GM19025 (cell line): ENCODE measurements around the gene ABCC6.
"Not testable (repeated sequence)": the region's sequence is repeated elsewhere in the genome, so short reads cannot be mapped to it uniquely, and the experiment has no call there.

Experiments
- ATAC-seq: cut with Tn5 transposase; IDR thresholded peaks from one replicate; pipeline ENCODE4 v1.9.1; 2021; ENCODE audit warnings: mild to moderate bottlenecking, low read depth, moderate library complexity; ENCODE audit not compliant: unreplicated experiment

Gene ABCC6

GRCh38 chr16:16222850-16223661 lies at the start of gene ABCC6:
Gene ABCC6 (minus strand): TSS chr16:16223494. CDS start chr16:16223434, 60 bp downstream.
- ATAC-seq = not testable (repeated sequence)

GRCh38 chr16:16272573-16273221 lies 49.4 kb upstream of the ABCC6 start:
- ATAC-seq = not testable (repeated sequence)

- not testable (repeated sequence) for ATAC-seq
These were observed 48.4 kb upstream of the ABCC6 start for GRCh38 chr16:16271658-16272057.

GRCh38 chr16:16268185-16268808 lies 45.0 kb upstream of the ABCC6 start:
- not testable (repeated sequence) for ATAC-seq

DNA sequence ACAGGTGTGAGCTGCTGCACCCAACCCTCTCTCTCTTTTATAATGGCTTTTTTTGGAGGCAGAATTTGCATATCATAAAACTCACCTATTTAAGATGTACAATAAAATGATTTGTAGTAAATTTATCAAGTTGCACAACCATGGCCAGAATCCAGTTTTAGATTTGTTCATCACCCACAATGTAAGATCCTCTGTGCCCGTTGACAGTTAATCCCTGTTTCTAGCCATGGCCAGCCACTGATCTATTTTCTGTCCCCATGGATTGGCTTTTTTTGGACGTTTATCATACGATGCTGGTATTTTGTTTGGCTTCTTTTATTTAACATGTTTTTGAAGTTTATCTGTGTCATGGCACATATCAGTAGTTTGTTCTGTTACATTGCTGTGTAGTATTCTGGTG lies 44.4 kb upstream of the ABCC6 start:
- ATAC-seq = not testable (repeated sequence)

GRCh38 chr16:16265044-16265443 lies 41.8 kb upstream of the ABCC6 start:
- not testable (repeated sequence) for ATAC-seq

DNA sequence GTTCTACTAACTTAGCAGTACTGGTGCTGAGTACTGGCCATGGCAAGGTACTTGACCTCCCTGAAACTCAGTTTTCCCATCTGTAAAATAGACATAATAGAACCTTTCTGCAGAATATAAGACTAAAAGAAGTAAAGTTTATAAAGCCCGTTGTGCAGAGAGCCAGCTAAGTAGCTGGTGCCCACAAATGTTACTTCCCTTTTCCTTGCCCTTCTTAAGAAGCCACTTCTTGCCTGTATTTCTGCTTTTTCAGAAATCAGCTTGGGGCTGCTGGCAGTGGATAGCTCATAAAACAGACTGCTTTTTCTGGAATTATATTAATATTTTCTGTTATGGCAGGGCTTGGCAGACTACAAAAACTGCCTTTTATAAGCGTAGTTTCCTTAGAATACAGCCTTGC lies 40.7 kb upstream of the ABCC6 start:
- not testable (repeated sequence) for ATAC-seq

DNA sequence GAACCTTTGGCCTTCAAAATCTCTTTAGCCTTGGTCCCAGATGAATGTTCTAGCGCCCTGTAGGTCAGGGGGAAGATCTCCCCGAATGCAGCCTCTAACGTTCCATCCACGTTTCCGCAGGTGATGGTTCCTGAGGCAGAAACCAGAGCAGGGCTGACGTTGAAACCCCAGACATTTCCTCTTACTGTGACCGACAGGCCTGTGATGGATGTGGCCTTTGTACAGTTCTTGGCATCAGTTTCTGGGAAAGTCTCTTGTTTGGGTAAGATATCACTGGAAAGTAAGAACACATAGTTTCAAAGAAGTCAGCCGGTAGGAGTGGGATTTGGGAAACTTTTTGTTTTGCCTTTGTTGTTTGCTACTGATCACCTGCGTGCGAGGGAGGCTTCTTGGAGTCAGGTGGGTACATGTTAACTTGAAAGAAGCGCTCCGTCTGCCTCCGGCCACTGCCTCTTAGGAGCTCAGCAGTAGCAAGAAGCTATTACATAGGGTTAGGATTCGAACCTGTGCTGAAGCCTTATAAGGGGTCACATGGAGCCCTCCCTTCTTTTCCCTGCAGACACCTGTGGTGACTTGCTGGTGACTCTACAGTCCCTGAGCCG lies 39.8 kb upstream of the ABCC6 start:
- ATAC-seq = not testable (repeated sequence)

DNA sequence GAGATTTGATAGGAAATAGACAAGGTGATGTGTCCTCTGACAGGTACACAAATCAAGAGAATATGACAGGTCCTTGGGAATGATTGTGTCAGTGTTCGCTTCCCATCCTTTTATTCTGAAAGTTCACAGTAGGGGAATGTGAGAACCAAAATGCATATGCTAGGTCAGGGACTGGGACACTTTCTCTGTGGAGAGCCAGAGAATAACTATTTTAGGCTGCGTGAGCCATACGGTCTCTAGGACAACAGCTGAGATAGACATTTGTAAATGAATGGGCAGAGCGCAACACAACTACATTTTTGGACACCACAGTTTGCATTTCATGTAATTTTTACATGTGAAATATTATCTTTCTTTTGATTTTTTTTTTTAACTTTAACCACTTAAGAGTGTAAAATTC lies 36.7 kb upstream of the ABCC6 start:
- ATAC-seq = not testable (repeated sequence)

- ATAC-seq = not testable (repeated sequence)
These were observed 35.5 kb upstream of the ABCC6 start for GRCh38 chr16:16258822-16259221.

DNA sequence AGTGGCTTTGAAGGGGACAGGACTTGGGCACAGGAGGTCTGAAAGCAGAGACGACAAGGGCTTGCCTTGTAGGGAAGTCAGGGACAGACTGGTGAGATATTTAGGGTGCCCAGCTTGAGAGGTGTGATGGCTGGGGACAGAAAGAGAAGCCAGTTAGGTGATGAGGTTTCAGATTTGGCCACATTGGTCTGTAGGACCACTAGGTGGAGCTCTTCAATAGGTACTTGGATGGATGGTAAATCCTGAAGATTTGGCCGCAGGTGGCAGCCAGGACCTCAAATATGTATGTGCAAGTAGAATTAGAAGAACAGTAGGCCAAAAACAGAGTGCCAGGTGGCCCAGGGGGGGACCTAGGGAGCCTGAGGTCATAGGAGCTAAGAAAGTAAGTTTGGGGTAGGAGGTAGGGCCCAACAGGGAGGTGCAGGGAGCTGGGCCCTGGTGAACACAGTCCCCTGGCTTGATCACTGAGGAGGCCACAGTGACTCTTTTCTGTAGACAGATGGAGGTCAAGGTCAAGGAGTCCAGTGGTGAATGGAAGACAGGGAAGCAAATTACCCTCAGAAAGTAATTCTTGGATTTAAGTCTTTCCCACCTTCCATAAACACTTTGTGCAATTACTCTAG lies 34.1 kb upstream of the ABCC6 start:
- not testable (repeated sequence) for ATAC-seq

GRCh38 chr16:16252377-16252776 lies 29.1 kb upstream of the ABCC6 start:
- ATAC-seq = not testable (repeated sequence)

DNA sequence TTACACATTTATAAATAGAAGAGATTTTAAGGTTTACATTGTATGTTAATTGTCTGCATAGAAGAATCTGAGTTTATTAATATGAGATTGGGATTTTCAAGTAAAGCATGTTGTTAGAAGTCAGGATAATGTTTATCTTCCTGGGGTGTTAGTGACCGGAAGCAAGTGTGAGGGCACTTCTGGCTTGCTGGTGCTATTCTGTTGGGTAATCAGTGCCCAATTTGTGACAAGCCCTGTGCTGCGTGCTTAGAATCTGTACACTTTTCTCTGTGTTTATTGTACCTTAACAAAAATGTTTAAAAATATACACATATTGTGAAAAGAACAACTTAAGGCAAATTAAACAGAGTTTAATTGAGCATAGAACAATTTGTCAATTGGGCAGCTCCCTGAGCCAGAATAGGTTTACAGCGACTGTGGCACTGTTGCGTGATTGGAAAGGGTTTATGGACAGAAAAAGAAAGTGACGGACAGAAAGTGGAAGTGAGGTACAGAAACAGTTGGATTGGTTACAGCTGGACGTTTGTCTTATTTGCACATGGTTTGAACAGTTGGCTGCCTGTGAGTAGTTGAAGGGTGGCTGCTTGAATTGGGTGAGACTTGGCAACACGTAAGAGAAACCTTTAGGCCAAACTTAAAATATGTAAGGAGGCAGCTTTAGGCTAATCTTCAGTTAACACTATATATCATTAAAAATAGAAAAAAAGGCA lies 26.5 kb upstream of the ABCC6 start:
- not testable (repeated sequence) for ATAC-seq

DNA sequence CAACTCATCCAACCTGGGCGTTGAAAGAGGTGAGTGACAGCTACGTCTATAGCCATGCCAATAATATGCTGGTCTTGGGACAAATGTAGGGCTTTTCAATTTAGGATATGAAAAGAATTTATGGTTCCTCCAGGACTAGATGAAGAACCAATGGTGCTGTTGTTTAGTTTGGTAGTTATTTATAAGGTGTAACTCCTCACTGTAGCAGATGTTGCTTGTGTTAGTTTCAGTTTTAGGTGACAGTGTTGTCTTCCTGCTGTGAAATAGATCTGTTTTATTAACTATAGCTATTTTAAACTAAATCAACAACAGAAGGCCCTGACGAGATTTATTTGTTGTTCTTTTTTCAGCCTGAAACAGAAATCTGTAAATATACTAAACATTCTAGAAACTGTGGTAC lies 24.1 kb upstream of the ABCC6 start:
- ATAC-seq = not testable (repeated sequence)

GRCh38 chr16:16246578-16247262 lies 23.4 kb upstream of the ABCC6 start:
- not testable (repeated sequence) for ATAC-seq

- not testable (repeated sequence) for ATAC-seq
These were observed 20.6 kb upstream of the ABCC6 start for GRCh38 chr16:16243886-16244285.

- ATAC-seq = not testable (repeated sequence)
These were observed 17.4 kb upstream of the ABCC6 start for GRCh38 chr16:16240667-16241066.

- not testable (repeated sequence) for ATAC-seq
These were observed 14.4 kb upstream of the ABCC6 start for GRCh38 chr16:16237738-16238137.

- ATAC-seq = not testable (repeated sequence)
These were observed 13.8 kb upstream of the ABCC6 start for GRCh38 chr16:16237071-16237470.
